Measurements from ENCODE around the gene SERTM2. TPM values are rescaled to one million over a fixed set of nuclear protein-coding genes. Genes with fewer than 3 reads are reported as not detected.
A peak's percentile ranks its signal among the peaks of the same experiment; 100 is the strongest.

SERTM2 gene
- total RNA-seq, 1 experiment from 2014 or later: 1.4 TPM

DNA sequence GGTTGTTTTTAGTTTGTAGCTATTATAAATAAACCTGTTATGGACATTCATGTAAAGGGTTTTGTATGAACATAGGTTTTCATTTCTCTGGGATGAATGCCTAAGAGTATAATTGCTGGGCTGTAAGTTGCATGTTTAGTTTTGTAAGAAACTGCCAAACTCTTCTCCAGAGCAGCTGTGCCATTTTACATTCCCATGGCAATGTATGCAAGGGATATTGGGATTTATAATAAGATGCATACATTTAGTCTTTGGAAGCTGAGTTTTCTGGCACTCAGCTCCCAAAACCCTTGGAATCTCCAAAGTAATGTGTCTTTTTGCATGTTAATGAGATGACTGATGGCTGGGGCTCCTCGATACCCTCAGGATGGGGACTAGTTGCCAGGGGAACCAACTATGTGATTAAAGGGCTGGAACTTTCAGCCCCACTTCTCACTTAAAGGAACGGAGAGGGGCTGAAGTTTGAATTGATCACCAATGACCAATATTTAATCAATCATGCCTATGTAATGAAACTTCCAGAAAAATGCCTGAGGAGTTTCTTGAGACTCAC is 44.0 kb downstream of the SERTM2 start:
- H3K36me3 Mint-ChIP-seq (ENCODE audit: insufficient read depth, unreplicated experiment): no peaks in the 10 kb centered on the region
- intact Hi-C loops (cut with micrococcal nuclease; ENCODE audit: unreplicated experiment): no loop called here
- H3K27me3 ChIP-seq (replicated peaks; ENCODE audit: control insufficient read depth, insufficient read depth, low read length): no peaks in the 10 kb centered on the region
- H3K9me3 Mint-ChIP-seq (ENCODE audit: unreplicated experiment): no peaks in the 10 kb centered on the region
- no peaks in the 10 kb centered on the region for H3K27me3 Mint-ChIP-seq (ENCODE audit: insufficient read depth, unreplicated experiment)
- no peaks in the 10 kb centered on the region for H3K4me1 Mint-ChIP-seq (ENCODE audit: low read depth, unreplicated experiment)
- H3K27ac Mint-ChIP-seq (ENCODE audit: unreplicated experiment): no peak overlapping the region
- no TSS peak for BruUV-seq (replicated peaks)
- no peak overlapping the region for H3K4me3 ChIP-seq (ENCODE audit: low read depth, low read length)
- TF ChIP-seq, protein P1, sequence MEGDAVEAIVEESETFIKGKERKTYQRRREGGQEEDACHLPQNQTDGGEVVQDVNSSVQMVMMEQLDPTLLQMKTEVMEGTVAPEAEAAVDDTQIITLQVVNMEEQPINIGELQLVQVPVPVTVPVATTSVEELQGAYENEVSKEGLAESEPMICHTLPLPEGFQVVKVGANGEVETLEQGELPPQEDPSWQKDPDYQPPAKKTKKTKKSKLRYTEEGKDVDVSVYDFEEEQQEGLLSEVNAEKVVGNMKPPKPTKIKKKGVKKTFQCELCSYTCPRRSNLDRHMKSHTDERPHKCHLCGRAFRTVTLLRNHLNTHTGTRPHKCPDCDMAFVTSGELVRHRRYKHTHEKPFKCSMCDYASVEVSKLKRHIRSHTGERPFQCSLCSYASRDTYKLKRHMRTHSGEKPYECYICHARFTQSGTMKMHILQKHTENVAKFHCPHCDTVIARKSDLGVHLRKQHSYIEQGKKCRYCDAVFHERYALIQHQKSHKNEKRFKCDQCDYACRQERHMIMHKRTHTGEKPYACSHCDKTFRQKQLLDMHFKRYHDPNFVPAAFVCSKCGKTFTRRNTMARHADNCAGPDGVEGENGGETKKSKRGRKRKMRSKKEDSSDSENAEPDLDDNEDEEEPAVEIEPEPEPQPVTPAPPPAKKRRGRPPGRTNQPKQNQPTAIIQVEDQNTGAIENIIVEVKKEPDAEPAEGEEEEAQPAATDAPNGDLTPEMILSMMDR (IDR thresholded peaks at IDR 0.05; ENCODE audit: insufficient read depth in 1 of 2, low read depth in 1 of 2, low read length in 1 of 2, severe bottlenecking in 1 of 2, unreplicated experiment in 1 of 2): no peak
- H3K4me3 Mint-ChIP-seq (ENCODE audit: unreplicated experiment): no peak overlapping the region
- H3K36me3 ChIP-seq (ENCODE audit: control insufficient read depth, insufficient read depth, low read length): no peaks in the 10 kb centered on the region
- CTCF ChIA-PET: no interaction called here
- no peak for DNase-seq
- POLR2A ChIA-PET: no interaction called here
- no peaks in the 10 kb centered on the region for H3K9me3 ChIP-seq
- H3K4me1 ChIP-seq: no peaks in the 10 kb centered on the region

DNA sequence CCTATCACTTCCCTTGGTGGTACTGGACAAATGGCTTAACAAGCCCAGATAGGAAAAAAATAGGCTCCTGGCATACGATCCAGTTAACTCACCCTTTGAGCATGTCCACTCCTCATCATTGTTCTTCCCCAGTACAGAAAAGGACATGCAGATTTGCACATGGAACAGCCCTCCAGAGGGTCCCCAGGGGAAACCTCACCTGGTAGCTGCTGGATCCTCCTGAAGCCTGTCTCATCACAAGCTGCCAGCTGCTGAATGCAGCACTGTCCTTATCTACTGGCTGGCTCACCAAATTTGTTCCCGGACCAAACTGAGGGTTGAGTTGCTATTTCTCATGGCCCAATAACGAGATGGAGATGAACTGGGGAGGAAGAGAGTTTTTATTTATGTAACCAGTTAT is 49.4 kb downstream of the SERTM2 start:
- ChIA-PET POLR2A (no interaction called here), CTCF (no interaction called here)
- Mint-ChIP-seq H3K9me3 (ENCODE audit: unreplicated experiment) (no peaks in the 10 kb centered on the region), H3K4me3 (ENCODE audit: unreplicated experiment) (peak overlapping the region; percentile 58), H3K4me1 (ENCODE audit: low read depth, unreplicated experiment) (no peaks in the 10 kb centered on the region), H3K27me3 (ENCODE audit: insufficient read depth, unreplicated experiment) (no peaks in the 10 kb centered on the region), H3K27ac (ENCODE audit: unreplicated experiment) (no peak overlapping the region), H3K36me3 (ENCODE audit: insufficient read depth, unreplicated experiment) (no peaks in the 10 kb centered on the region)
- Histone ChIP-seq H3K4me1 (no peaks in the 10 kb centered on the region), H3K9me3 (no peaks in the 10 kb centered on the region), H3K27me3 (replicated peaks; ENCODE audit: control insufficient read depth, insufficient read depth, low read length) (no peaks in the 10 kb centered on the region), H3K4me3 (ENCODE audit: low read depth, low read length) (peak overlapping the region; percentile 20), H3K36me3 (ENCODE audit: control insufficient read depth, insufficient read depth, low read length) (no peaks in the 10 kb centered on the region)
- no TSS peak for BruUV-seq (replicated peaks)
- TF ChIP-seq, protein P1 (IDR thresholded peaks at IDR 0.05; ENCODE audit: insufficient read depth in 1 of 2, low read depth in 1 of 2, low read length in 1 of 2, severe bottlenecking in 1 of 2, unreplicated experiment in 1 of 2): no peak
- DNase-seq: no peak
- intact Hi-C loops (cut with micrococcal nuclease; ENCODE audit: unreplicated experiment): loop anchor here (10.0 kb wide), 1 partner anchor 46 kb away; the partner anchor contains the start of gene SERTM2

DNA sequence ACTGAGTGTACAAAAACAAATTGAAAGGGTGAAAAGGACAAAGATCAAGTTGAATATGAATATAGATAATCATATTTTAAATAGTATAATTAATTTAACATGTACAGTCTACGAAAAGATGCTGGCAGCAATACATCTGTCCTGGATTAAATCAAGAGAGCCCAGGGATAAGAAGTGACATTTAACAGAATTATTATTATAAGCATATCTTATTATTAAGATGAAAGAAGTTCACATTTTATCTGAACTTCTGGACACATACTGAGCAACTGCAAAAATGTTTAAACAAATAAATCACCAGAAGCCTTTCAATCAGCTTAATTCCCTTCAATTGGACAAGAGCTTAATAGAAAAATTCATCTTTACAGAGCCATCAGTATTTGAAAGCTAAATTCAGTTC is 50.4 kb downstream of the SERTM2 start:
- Mint-ChIP-seq H3K27ac (ENCODE audit: unreplicated experiment) (no peak overlapping the region), H3K9me3 (ENCODE audit: unreplicated experiment) (no peaks in the 10 kb centered on the region), H3K27me3 (ENCODE audit: insufficient read depth, unreplicated experiment) (no peaks in the 10 kb centered on the region), H3K4me3 (ENCODE audit: unreplicated experiment) (no peak overlapping the region), H3K36me3 (ENCODE audit: insufficient read depth, unreplicated experiment) (no peaks in the 10 kb centered on the region), H3K4me1 (ENCODE audit: low read depth, unreplicated experiment) (no peaks in the 10 kb centered on the region)
- Histone ChIP-seq H3K36me3 (ENCODE audit: control insufficient read depth, insufficient read depth, low read length) (no peaks in the 10 kb centered on the region), H3K4me3 (ENCODE audit: low read depth, low read length) (no peak overlapping the region), H3K9me3 (no peaks in the 10 kb centered on the region), H3K27me3 (replicated peaks; ENCODE audit: control insufficient read depth, insufficient read depth, low read length) (no peaks in the 10 kb centered on the region), H3K4me1 (no peaks in the 10 kb centered on the region)
- ChIA-PET CTCF (no interaction called here), POLR2A (no interaction called here)
- DNase-seq: no peak
- intact Hi-C loops (cut with micrococcal nuclease; ENCODE audit: unreplicated experiment): loop anchor here (10.0 kb wide), 1 partner anchor 47 kb away; the partner anchor contains the start of gene SERTM2
- no TSS peak for BruUV-seq (replicated peaks)
- TF ChIP-seq, protein P1 (IDR thresholded peaks at IDR 0.05; ENCODE audit: insufficient read depth in 1 of 2, low read depth in 1 of 2, low read length in 1 of 2, severe bottlenecking in 1 of 2, unreplicated experiment in 1 of 2): no peak

Data from Caco-2 (cell line).